Tongue (tissue), 2 donors: Measurements from ENCODE around the gene HDAC10. TPM values are rescaled to one million over a fixed set of nuclear protein-coding genes. Genes with fewer than 3 reads are reported as not detected.
A peak's percentile ranks its signal among the peaks of the same experiment; 100 is the strongest.

Experiments used
- DNase-seq: peaks from one replicate; pipeline ENCODE4 v3.0.0-alpha.2; 2015
- total RNA-seq: library from RNA; depleted of rRNA; stranded (reverse); fragments of >200 nt; gene quantifications from one replicate; pipeline ENCODE4 v1.2.3, GENCODE V29; 2014

HDAC10 gene
- total RNA-seq, 1 donor from 2014 or later = 23.4 TPM

DNA sequence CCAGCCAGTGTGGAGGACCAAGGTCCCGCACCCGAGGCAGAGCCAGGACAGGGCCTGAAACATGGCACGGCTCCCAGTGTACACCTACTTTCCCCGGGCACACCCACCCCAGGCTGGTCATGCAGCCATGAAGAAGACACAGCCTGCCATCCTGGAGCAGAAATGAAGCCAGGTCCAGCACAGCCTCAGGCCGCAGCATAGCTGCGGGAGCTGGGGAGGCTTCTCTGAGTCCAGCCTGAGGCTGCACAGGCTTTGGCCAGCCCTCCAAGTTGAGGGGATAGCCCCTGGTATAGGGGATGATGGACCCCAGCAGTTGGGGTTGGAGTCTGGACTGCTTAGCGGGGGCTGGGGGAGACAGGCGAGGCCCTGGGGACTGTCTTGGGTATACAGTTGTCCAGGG is 2.9 kb upstream of the HDAC10 start:
- no peak for DNase-seq

DNA sequence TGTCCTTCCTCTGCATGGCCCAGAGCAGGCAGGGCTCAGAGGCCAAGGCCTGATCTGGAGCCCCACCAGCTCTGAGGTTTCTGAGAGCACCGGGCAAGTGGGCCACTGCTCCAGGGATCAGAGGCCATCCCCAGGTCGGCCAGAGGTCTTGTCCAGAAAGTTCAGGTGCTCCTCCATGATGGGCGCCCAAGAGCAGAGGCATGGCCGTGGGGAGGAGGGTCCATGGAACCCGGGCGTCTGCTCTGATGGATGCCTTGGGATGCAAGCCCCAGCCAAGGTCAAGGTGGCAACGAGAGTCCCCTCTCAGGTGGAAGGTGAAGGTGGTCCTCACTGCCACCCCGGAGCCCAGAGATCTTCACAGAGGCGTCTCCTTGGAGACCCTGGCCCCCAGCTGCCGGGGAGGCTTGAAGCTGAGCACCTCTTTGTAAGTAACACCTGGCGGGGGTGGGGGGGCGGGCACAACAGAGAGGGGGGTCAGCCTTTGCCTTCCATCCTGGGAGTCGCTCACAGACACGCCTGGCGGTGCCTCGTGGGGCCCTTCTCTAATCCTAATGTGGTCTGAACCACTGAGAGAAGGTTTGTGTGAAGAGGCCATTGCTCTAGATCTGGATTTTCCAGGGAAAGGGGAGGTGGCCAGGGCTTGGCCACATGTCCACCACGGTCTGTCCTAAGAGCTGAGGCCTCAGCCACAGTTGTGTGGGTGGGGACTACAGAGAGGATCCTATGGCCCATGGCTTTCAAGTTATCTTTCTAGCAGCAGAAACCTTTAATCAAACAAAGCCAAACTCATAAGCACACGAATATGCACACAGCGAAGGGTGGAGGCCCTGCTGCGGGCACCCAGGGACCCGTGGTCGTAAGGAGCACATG is 2.2 kb upstream of the HDAC10 start:
- DNase-seq = no peak

GRCh38 chr22:50252082-50253045 is 1.3 kb upstream of the HDAC10 start:
- DNase-seq = peak; percentile 76

GRCh38 chr22:50251477-50252081 is 514 bp upstream of the HDAC10 start:
- DNase-seq = no peak

GRCh38 chr22:50250249-50250554 is 863 bp downstream of the HDAC10 start:
- no peak for DNase-seq

DNA sequence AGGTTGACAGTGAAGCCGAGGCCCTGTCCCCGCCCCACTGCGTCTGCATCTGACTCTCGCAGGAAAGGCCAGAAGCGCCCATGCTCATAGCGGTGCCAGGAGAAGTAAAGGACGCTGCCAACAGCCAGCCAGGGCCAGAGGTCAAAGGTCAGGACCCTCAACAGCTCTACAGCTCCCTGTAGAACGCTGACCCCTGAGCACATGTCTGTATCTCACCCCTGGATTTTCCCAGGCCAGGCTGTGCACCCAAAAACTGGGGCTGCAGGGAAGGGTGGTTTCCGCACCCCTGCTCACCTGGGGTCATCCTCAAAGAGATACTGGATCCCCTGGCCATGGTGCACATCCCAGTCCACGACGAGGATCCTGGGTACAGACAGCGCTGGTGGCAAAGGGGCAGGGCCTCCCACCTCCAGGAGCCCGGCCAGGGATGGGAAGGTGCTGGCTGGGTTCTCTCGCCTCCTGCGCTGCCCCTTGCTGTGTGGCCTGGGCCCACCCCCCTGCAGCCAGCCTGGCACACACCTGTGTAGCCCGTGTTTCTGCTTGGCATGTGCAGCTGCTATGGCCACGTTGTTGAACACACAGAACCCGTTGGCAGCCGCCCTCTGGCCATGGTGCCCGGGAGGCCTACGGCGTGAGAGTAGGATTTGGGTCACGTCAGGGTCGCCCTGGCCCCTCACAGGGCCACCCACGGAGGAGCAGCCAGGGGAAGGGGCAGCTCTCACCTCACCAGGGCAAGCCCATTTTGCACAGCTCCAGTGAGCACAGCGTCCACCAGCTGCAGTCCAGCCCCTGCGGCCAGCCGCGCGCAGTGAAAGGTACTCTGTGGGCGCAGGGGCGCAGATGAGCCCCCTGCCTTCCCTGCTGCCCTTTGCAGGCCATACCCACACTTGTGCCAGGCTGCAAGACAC is 1.5 kb downstream of the HDAC10 start:
- no peak for DNase-seq

GRCh38 chr22:50248196-50249081 is 2.6 kb downstream of the HDAC10 start:
- DNase-seq = no peak

DNA sequence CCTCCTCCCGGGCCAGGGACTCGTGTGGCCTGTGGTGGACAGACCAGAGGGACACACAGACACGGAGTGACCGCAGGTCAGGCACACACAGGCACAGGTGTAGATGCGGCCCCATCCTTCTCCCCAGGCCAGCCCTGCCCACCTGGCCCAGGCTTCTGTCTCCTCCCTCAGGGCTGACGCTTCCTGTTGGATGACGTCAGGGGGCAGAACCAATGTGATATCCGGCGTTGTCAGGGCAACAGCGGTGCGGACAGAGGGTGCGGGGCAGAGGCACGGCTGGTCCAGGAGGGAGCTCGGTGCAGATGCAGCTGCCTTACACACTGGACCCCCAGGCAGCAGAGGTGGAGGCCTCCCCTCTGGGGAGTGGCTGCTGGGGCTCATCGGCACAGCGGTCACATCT is 3.3 kb downstream of the HDAC10 start:
- no peak for DNase-seq

GRCh38 chr22:50246242-50247175 is 4.6 kb downstream of the HDAC10 start:
- no peak for DNase-seq

DNA sequence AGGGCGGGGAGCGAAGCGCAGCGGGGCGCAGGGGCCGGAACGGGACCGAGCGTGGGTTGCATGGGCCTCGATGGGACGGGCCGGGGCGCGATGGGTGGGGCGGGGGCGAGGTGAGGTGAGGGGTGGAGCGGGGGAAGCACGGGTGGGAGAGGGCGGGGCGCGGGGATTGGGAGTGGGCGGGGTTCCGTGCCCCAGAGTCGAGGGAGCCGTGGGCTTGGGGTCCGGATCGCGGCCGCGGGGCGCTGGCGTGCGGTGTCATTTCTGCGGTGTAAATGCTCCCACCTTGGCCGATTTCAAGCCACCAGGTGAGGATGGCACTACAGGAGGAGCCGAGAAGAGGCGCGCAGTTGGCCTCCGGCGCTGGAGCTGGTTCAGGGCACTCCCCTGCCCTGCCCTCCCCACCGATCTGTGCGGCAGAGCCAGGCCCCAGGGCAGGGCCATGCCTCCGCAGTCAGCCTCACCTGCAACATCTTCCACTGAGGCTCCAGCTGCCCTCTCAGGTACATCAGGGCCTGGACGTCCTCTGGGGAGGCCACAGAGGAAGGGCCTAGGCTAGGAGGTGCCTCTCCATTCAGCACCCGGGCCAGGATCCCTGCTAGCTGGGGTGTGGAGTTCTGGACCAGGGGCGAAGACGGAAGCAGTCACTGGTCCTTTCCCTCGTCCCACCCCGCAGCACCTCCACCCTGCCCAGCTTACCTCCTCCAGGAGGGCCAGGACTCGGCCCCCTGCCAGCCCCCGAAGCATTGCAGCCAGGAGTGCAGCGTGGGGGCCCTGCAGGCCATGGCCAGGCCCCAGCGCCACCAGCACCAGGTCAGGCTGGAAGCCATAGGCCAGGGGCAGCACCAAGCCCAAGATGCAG is 5.6 kb downstream of the HDAC10 start:
- DNase-seq = no peak

DNA sequence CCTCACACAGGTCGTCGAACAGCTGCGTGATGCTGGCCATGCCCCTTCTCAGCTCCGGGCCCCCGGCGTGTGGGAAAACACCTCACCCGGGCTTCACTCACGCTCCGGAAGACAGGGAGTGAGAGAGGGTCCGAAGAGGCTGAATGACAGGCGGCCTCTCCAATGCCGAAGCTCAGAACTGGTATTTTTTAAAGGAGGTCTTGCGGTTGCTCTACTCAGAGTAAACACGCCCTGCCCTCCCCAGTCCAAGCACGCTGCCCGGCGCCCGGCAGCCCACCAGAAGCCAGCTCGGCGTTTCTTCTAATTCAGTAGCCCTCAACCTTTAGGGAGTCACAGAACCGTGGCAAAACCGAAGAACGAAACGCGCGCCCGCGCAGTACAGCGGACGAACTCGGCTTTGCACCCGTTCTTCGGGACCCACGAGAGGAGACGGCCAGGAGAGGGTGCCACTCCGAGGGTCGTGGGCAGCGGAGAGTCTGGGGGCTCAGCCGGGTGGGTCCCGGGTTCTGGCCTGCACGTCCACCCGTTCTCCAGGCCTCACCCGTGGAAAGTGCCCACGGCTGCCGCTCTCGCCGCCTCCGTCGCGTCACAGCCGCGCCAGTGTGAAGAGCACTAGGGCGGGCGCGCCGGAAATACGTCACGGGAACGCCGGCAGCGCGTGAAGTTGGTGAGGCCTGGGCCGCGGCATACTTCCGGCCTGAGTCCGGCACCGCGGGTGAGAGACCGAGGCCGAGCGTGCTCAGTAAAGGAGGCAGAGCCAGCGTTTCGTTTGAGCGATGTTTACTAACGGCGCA is 6.4 kb downstream of the HDAC10 start, which contains the start of gene TUBGCP6:
Gene TUBGCP6 (minus strand): TSS at position 604 of the 794 bp plus-strand sequence. CDS start 564 bp downstream, at position 40.
- peak; percentile 98 for DNase-seq

DNA sequence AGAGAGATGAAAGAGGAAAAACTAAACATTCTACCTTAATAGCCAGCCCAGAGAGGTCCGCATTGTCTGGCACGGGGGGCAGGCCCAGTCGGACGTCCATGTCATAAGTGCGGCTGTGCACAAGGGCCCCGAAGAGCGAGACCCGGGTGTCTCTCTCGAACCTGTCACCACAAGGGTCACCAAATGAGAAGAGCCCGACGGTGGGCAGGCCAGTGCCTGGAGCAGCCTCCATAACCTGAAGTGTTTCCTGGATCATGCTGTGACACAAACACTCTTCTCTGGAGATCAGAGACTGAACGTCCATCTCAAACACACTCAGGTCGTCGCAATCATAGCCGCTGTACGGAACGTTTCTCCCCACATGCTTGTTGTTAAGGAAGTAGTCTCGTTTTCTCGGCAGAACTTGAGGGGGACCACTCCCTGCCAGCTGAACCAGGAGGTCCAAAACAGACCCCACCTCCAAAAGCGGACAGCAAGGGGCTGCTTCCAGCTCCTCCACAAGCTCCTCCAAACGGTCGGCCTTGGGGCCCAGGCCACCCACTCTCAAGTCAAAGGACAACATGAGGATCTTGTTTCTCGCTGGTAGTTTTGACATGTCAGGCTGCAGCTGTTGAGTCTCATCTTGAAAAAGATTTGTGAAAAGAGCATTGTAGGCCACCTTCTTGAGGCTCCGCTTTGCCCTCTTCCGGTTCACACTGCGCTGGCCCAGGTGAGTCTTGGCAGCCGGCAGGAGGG is 7.2 kb downstream of the HDAC10 start:
- DNase-seq = no peak

GRCh38 chr22:50242406-50242949 is 8.6 kb downstream of the HDAC10 start:
- no peak for DNase-seq

- DNase-seq = no peak
Observed at GRCh38 chr22:50238755-50239154, 12.3 kb downstream of the HDAC10 start.

DNA sequence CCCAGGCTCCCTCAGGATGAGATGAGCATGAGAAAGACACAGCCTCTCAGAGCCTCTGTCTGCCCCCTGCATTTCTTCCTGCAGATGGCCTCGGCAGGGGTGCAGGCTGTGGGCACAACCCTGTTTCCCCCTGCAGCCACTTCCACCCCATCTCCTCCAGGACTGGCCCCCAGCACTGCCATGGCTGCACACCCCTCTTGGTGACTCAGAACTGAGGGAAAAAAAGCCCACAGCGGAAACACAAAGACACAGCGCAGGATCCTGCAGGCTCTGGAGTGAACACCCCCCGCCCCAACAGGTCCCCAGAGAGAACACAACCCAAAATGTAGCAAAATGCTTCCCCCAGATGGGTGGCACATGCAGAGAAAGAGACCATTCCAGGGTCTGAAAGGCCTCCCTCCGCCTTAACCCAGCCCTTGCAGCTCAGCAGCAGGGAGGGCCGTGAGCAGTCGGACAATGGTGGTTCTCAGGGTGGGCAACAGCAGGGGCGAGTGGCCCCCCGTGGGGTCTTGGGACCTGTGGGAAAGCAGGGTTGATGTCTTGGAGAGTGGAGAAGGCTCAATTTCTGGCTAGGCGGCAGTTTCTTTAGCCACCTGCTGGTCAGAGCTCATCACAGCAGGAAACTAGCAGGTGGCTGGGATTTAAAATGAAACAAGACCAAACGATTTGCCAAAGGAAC is 14.2 kb downstream of the HDAC10 start:
- peak; percentile 41 for DNase-seq

- DNase-seq = no peak
Observed at GRCh38 chr22:50233223-50233622, 17.8 kb downstream of the HDAC10 start.
